ENCODE results near the gene CYBC1. TPM values are rescaled to one million over a fixed set of nuclear protein-coding genes. Genes with fewer than 3 reads are reported as not detected.
"Not testable (repeated sequence)": the region's sequence is repeated elsewhere in the genome, so short reads cannot be mapped to it uniquely, and the experiment has no call there.

CYBC1 gene
- total and polyA plus RNA-seq, 11 donors: 17.3 to 82.1 (median 25.4) TPM

DNA sequence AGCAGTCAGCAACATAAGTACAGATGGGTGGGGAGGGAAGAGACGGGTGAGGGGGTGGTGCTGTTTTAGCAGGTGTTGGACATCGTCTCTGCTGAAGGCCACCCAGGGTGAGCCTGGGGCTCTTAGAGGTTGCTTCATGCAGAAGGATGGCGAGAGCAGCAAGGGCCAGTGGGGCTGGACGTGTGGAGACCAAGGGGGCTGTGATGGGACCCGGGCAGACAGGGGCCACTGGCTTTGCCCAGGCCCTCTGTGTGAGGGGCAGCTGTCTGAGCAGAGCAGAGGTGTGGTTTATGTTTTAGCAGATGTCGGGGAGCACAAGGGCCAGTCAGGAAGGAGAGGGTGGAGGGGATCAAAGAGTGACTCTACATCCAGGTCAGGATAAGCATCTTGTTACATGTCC, 12.8 kb upstream of the CYBC1 start:
- DNase-seq (no peak), ATAC-seq (no peak)
- intact Hi-C loops (cut with DNase I): no loop called here
- peaks cover 0 to 40% (median 26%) of the 10 kb centered on the region in 12 donors for H3K4me1 ChIP-seq
- no peak overlapping the region for H3K4me3 ChIP-seq
- TF ChIP-seq, protein P1, sequence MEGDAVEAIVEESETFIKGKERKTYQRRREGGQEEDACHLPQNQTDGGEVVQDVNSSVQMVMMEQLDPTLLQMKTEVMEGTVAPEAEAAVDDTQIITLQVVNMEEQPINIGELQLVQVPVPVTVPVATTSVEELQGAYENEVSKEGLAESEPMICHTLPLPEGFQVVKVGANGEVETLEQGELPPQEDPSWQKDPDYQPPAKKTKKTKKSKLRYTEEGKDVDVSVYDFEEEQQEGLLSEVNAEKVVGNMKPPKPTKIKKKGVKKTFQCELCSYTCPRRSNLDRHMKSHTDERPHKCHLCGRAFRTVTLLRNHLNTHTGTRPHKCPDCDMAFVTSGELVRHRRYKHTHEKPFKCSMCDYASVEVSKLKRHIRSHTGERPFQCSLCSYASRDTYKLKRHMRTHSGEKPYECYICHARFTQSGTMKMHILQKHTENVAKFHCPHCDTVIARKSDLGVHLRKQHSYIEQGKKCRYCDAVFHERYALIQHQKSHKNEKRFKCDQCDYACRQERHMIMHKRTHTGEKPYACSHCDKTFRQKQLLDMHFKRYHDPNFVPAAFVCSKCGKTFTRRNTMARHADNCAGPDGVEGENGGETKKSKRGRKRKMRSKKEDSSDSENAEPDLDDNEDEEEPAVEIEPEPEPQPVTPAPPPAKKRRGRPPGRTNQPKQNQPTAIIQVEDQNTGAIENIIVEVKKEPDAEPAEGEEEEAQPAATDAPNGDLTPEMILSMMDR (IDR thresholded peaks at IDR 0.05): no peak
- no peak for TF ChIP-seq POLR2A (IDR thresholded peaks at IDR 0.05)
- H3K36me3 ChIP-seq: peaks cover 0 to 86% (median 78%) of the 10 kb centered on the region in 9 donors
- H3K9me3 ChIP-seq: no peaks in the 10 kb centered on the region
- no peaks in the 10 kb centered on the region for H3K27me3 ChIP-seq
- peak overlapping the region in 8 of 12 donors; percentile 5 to 59 (median 40) for H3K27ac ChIP-seq
- 65 to 80% (median 78%) methylated on average over 6 of the region's 6 CpGs for WGBS, 4 donors

DNA sequence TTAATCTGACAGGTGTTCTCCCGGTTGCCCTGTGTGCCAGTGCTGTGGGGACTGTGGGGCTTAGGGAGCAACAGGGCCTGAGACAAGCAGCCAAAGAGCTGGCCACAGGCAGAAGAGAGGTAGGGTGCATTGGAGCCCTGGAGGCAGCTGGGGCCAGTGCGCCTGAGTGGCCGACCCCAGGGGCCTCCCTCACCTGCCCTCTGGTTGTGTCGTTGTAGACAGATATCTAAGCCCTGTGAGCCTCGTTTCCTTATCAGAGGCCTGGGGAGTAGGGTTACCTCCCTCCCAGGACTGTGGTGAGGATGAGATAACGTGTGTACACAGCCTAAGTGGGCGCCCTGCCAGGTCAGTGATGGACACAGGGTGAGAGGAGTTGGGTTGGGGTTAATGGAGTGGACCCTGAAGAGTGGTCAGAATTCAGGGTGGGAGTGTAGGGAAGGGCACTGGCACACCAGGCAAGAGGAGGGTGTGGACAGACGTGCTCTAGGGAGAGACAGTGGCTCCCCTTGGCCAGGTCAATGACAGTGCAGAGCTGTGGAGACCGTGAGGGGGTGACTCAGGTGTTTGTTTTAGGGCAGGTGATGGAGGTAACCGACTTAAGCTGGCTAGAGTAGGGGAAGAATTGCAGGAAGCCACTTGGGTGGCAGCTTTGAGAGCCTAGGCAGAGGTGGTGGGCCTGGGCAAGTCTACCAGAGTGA, 11.4 kb upstream of the CYBC1 start:
- TF ChIP-seq POLR2A (IDR thresholded peaks at IDR 0.05): no peak
- TF ChIP-seq, protein P1 (IDR thresholded peaks at IDR 0.05): no peak
- WGBS, 4 donors: 60 to 71% (median 65%) methylated on average over 10 of the region's 10 CpGs
- no peak overlapping the region for H3K4me3 ChIP-seq
- H3K4me1 ChIP-seq: peaks cover 3 to 48% (median 34%) of the 10 kb centered on the region in 12 donors
- DNase-seq: no peak
- H3K27me3 ChIP-seq: no peaks in the 10 kb centered on the region
- ATAC-seq: no peak
- intact Hi-C loops (cut with DNase I): no loop called here
- peaks cover 0 to 72% (median 64%) of the 10 kb centered on the region in 9 donors for H3K36me3 ChIP-seq
- H3K9me3 ChIP-seq: no peaks in the 10 kb centered on the region
- peak overlapping the region in 2 of 12 donors; percentile 15 to 41 for H3K27ac ChIP-seq

DNA sequence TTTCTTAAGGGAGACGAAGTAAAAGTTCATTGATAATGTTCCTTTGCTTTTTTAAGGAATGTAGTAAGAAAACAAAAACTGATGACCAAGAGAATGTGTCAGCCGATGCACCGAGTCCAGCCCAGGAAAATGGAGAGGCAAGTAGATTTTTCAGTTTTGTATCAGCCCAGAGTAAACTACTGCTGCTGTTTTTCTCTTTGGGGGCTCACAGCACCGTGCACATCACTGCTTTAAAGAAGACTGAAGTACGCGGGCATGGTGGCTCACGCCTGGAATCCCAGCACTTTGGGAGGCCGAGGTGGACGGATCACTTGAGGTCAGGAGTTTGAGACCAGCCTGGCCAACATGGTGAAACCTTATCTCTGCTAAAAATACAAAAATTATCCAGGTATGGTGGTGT, 9.4 kb upstream of the CYBC1 start:
- not testable (repeated sequence) for H3K9me3 ChIP-seq, H3K27ac ChIP-seq, DNase-seq, ATAC-seq, H3K27me3 ChIP-seq
- Histone ChIP-seq H3K4me1 (peaks cover 3 to 55% (median 39%) of the 10 kb centered on the region in 12 donors), H3K4me3 (peak overlapping the region in 5 of 12 donors; percentile 72 to 95 (median 93)), H3K36me3 (peaks cover 0 to 52% (median 43%) of the 10 kb centered on the region in 9 donors)
- intact Hi-C loops (cut with DNase I): loop anchor here in 1 of 10 donors (5.0 kb wide), 1 partner anchor 37 kb away; no protein-coding TSS in a partner anchor
- 93 to 96% (median 95%) methylated on average over 9 of the region's 9 CpGs for WGBS, 4 donors

DNA sequence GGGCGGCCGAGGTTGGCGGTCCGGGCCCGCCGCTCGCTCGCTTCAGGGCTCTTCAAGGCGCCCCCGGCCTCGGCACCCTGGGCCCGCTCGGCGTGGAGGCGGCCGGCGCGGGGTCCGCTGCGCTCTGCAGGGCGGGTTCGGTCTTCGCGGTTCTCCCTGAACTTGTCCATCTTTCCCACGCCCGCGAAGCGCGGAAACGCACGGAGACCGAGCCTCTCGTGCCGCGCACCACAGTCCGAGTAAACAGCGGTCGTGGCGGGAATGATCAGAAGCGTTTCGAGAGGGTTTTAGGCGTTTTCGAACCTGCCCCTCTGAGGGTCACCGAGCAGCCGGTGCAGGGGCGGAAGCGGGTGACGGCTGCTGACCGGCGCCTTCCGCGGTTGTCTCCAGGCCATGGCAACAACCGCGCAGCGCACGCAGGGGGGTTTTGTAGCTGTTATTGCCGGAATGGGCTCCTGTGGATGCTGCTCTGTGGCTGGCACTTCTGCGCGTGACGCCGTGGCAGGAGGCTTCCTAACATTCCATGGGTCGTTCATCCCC, 8.4 kb upstream of the CYBC1 start:
- H3K27me3 ChIP-seq: no peaks in the 10 kb centered on the region
- DNase-seq: peak in 2 of 5 donors; percentile 32 to 74

More for the DNA sequence above, 8.4 kb upstream of the CYBC1 start:
- TF ChIP-seq, protein P1 (IDR thresholded peaks at IDR 0.05): no peak
- no peak for TF ChIP-seq POLR2A (IDR thresholded peaks at IDR 0.05)
- intact Hi-C loops (cut with DNase I): loop anchor here in 2 of 10 donors (1.0 to 5.0 kb wide), 2 partner anchors 9 to 38 kb away; partner anchors contain the start of gene CYBC1 (in 1 of the 2)
- peak overlapping the region; percentile 98 to 100 (median 100) for H3K27ac ChIP-seq
- H3K9me3 ChIP-seq: no peaks in the 10 kb centered on the region
- peak overlapping the region; percentile 67 to 98 (median 92) for H3K4me3 ChIP-seq
- ATAC-seq: peak in 2 of 4 donors; percentile 0 to 5
- peaks cover 0 to 42% (median 34%) of the 10 kb centered on the region in 9 donors for H3K36me3 ChIP-seq
- H3K4me1 ChIP-seq: peaks cover 3 to 46% (median 32%) of the 10 kb centered on the region in 12 donors
- WGBS, 4 donors: 0% methylated on average over 33 to 62 of the region's 62 CpGs

Measured in heart left ventricle (tissue), 16 donors.